NCI-H1092 (cell line): ENCODE measurements around the gene COPZ2.
A peak's percentile ranks its signal among the peaks of the same experiment; 100 is the strongest.
"Not testable (repeated sequence)": the region's sequence is repeated elsewhere in the genome, so short reads cannot be mapped to it uniquely, and the experiment has no call there.

Experiments
- DNase-seq: peaks from one replicate; lab custom pipeline; 2025; lab: John Stamatoyannopoulos, UW

The COPZ2 gene, protein sequence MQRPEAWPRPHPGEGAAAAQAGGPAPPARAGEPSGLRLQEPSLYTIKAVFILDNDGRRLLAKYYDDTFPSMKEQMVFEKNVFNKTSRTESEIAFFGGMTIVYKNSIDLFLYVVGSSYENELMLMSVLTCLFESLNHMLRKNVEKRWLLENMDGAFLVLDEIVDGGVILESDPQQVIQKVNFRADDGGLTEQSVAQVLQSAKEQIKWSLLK

DNA sequence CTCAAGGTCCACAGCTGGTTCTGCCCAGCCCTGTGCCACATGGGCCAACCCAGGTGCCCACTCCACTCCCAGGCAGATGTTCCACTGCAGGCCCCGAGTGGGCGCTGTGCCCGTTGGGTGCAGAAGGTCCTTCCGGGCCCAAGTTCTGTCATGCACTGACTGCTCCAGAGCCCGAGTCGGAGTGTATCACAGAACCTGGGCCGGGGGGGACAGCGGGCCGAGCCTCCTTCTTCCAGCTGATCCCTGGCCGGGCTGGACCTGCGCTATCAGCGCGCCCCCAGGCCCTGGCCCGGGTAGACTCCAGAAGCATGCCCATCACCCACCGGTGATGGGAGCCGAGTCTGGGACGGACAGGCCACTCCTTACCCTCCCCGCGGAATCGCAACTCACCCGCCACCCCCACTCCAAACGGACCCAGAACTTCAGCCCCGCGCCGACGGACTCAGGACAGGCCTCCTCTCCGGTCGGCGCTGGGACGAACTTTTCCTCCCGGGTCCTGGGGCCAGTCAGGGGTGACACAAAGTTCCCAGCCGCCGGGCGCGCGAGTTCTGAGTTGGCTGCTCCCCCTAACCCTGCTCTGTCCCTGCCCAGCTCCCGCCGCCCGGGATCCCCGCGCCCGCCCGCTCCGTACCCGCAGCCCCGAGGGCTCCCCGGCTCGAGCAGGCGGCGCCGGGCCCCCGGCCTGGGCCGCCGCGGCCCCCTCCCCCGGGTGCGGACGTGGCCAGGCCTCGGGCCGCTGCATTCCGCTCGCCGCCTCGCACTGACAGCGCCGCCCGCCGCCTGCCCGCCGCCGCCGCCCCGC, at the start of gene COPZ2:
Gene COPZ2, minus strand, starts transcription at position 762 of the 802 bp plus-strand sequence. Its CDS starts 20 bp downstream, at position 742.
- DNase-seq: no peak

DNA sequence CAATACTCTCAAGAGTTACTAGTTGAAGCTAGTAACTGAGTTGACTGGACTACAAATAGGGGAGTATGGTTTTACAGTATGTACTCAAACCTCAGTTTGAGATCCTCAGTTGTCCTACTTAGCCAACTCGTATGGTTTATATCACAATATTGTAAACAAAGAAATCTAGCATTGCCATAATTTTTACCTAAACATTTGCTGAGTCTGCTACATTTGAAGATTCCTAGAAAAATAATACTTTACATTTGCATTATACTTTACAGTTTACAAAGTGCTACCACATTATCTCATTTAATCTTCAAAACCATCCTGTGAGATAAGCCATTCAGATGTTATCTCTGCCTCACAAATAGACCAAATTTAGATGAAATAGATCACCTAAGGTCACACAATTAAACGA, 47.3 kb upstream of the COPZ2 start:
- DNase-seq: no peak

DNA sequence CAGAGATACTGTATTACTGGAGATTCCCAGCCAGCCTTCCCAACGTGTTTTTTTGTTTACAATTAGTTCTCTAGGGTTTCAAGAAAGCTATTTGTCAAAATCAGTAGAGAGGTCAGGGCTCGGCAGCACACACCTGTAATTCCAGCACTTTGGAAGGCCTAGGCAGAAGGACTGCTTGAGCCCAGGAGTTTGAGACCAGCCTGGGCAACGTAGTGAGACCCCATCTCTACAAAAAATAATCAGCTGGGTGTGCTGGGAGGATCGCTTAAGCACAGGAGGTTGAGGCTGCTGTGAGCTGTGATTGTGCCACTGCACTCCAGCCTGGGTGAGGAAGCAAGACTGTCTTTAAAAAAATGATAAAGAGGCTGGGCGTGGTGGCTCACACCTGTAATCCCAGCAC, 44.3 kb upstream of the COPZ2 start:
- no peak for DNase-seq

DNA sequence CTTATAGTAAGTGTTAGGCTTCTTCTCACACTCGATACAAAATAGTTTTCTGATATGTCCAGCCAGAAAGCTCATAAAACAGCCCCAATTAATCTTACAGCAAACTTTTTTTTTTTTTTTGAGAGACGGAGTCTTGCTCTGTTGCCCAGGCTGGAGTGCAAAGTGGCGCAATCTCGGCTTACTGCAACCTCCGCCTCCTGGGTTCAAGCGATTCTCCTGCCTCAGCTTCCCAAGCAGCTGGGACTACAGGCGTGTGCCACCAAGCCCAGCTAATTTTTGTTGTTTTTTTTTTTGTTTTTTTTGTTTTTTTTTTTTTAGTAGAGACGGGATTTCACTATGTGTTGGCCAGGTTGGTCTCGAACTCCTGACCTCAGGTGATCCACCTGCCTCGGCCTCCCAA, 39.6 kb upstream of the COPZ2 start:
- not testable (repeated sequence) for DNase-seq

DNA sequence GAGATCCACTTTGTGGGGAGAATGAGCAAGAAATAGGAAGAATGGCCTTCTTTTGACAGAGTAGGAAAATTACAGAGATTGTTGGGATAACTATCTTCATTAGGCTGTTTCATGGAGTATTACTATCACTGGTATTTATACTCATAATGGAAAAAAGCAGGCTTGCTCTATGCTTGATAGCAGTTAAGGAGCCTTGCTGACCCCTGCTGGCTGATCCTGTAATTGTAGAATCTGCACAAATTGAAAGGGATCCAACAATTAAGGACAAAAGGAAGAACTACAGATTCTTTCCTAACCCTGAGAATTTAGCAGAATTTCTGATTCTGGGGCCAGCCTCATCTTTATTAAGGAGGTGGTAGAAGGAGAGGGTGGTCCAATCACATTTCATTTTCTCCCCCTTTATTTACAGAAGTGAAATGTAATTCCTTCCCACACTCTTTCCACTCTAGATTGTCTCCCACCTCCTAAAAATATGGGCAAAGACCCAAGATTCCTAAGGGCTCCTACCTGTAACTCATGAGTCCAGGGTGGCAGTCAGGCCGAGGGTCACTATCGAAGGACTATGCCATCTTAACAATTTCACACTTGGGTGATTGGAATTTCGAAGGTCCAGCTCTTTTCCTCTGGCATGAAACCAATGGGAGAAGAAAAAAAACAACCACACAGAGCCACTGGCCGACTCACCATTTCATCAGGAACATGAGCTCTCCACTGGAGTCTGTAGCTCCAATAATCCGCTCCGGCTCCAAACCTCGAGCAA, 36.9 kb upstream of the COPZ2 start:
- DNase-seq: peak; percentile 52

DNA sequence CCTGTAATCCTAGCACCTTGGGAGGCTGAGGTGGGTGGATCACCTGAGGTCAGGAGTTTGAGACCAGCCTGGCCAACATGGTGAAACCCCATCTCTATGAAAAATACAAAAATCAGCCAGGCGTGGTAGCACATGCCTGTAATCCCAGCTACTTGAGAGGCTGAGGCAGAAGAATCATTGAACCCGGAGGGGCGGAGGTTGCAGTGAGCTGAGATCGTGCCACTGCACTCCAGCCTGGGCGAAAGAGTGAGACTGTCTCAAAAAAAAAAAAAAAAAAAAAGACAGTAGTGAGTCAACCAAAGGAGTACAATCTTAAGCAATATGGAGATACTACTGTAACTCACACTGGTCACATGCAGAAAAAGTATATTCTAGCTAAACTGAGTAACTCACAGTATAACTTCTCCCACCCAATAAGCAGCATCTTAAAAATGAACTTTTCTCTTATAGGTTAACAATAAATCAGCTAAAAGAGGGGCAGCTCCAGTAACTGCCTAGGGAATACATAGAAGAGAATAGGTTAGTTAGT, 36.0 kb upstream of the COPZ2 start:
- DNase-seq: not testable (repeated sequence)

DNA sequence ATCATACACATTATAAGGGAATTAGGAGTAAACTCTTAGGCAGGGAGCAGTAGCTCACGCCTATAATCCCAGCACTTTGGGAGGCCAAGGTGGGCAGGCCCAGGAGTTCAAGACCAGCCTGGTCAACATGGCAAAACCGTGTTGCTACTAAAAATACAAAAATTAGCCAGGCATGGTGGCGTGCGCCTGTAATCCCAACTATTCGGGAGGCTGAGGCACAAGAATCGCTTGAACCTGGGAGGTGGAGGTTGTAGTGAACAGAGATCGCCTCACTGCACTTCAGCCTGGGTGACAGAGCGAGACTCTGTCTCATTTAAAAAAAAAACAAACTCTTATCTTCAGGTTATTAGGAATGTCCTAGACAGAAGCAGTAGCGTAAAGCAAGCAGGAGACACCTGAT, 35.2 kb upstream of the COPZ2 start:
- not testable (repeated sequence) for DNase-seq

DNA sequence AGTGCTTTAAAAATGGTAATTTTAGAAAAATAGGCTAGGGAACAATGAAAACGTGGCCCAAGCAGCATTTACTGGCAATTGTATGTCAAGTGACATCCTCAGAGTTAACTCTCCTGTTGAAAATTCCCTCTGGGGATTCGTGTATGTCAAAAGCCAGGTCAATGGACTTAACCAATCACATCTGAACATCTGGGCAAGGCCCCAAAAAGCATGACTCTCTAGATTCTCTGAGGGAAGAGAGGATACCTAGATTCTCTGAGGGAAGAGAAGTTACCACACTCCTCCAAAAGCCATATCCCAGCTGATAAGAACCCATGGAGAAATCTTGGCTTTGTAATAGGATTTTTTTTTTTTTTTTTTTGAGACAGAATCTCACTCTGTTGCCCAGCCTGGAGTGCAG, 34.1 kb upstream of the COPZ2 start:
- no peak for DNase-seq

DNA sequence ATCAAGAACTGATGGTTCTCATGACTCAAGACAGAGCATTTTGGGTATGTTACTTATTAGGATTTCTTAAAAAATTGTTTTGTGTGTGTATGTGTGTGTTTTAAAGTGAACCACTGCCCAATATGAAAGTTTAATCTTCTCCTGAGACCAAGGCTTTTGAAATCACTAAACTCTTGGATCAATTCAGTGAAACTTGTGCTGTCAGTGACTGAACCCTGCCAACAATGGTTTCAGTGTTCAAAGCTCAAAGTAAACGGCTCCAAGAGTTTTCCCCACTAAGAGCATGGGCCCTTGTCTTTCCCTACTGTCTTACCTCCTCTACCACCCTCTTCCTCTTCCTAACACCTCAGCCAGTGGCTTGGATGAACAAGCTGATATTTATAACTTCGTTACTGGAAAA, 32.6 kb upstream of the COPZ2 start:
- no peak for DNase-seq

DNA sequence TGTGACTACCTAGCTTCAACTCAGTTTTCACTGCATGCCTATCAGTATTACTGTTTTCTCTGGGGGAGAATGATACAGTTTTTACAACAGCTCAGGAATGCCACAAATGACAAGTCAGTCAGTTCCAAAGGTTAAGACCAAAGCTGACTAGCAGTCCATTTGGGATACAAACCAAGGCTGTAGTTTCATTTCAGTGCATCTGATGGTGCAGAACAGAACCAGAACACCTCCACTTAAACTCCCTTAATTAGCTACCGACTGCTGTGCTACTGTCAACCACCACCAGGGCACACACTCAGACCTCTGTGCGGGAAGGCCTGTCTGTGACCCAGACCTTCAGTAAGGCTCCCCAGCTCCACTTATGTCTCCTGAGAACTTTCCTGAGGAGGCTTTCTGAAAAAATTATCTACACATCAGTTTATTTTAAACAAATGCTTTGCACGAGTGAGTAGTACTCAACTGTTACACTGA, 30.9 kb upstream of the COPZ2 start:
- DNase-seq: no peak

DNA sequence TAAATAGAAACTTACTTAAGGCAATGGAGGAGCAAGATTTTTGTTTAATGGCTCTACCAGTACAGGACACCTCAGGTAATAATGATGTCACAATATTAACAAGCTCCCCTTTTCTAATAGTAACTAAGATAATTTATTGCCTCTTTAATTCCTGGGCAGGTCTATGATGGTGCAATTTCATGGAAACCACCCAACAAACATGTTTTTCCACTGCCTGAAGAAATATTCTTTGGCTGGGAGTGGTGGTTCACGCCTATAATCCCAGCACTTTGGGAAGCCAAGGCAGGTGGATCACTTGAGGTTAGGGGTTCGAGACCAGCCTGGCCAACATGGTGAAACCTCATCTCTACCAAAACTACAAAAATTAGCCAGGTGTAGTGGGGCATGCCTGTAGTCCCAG, 30.2 kb upstream of the COPZ2 start:
- DNase-seq: not testable (repeated sequence)

DNA sequence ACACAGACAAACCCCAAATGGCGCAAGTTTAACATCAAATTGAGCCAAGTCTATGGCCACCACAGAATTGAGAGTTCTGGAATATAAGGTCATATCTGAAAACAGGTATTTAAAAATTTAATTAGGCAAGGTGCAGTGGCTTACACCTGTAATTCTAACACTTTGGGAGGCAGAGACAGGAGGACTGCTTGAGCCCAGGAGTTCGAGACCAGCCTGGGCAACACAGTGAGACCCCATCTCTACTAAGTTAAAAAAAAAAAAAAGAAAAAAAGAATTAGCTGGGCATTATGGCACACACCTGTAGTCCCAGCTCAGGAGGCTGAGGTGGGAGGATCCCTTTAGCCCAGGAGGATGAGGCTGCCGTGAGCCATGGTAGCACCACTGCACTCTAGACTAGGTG, 29.6 kb upstream of the COPZ2 start:
- DNase-seq: no peak

DNA sequence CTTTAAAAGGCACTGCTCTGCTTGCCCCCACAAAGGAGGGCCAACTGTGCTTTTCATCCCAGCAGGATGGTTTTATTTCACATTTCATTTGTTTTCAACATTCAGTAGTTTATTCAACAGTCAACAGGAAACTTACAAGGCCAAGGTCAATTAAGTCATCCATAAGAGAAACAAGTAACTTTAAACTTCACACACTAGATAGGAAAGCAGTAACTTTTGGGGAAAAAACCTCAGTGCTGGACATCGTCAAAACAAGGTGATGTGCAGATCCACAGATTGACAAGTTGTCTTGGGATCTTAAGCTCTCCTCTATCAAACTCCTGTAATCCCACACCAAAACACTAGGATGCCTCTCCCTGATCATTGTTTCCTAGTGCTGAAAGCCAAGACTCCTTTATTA, 29.1 kb upstream of the COPZ2 start:
- DNase-seq: no peak

DNA sequence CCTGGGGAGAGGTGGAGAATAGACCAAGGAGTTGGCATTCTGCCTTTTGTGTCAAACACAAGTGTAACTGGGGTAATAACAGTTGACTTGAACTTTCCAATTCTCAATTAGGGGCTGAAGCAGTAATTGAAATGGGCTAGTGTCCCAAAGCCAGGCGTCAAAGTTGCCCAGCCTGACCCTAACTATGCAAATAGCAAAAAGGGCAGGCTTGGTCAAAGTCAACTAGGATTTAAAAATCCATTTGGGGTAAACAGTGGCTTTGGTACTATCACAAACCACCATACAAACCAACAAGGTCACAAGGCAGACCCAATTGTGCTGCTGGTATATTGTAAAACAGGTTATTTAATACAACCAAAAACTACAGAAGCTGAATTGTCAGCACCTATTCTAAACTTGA, 28.6 kb upstream of the COPZ2 start:
- no peak for DNase-seq

DNA sequence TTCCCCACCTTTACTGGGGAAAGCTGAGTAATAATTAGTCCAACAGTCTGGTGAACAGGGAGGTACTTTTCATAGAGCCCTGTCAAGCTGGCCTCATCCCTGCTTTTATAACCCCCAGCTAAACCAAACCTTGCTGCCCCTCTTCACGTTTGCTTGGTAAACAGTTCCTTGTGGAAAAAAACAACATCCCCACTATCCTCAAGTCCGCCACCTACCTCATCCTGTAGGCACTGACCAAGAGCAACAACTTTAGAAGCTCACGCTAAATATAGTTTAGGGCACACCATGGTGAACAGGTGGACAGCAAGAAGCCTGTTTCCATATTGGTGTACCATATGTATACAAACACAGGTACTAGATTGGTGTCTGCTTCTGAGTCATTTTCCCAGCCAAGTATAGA, 27.0 kb upstream of the COPZ2 start:
- no peak for DNase-seq

DNA sequence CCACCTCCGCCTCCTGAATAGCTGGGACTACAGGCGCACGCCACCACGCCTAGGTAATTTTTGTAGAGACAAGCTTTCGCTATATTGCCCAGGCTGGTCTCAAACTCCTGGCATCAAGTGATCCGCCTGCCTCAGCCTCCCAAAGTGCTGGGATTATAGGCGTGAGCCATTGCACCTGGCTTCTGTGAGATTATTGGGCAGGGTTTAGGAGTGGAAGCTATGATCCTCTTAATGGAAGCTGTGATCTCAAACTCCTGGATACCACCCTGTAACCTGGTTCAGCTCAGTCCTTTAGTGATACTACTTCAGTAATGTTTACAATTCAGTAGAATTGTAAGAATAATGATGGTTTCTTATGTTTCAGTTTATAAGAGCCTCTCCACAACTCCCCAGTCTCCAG, 24.7 kb upstream of the COPZ2 start:
- DNase-seq: no peak

DNA sequence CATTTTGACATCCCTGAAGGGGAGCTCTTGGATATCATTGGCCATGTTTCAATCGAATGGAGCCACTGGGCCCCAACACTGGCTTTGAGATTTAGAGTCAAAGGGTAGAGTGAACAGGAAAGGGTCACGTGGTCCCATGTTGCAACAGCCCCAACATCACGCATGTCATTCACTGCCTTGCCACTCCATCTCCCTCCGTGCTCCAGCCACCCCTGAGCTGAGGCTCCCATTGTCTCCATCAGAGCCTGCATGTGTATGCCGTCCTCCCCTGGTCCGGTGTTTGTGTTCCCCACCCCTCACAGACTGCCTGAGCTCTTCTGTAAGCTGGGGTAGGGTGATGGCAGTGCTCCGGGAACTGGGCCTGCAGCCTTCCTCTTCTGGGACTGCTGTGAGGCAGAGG, 22.7 kb upstream of the COPZ2 start:
- DNase-seq: no peak

DNA sequence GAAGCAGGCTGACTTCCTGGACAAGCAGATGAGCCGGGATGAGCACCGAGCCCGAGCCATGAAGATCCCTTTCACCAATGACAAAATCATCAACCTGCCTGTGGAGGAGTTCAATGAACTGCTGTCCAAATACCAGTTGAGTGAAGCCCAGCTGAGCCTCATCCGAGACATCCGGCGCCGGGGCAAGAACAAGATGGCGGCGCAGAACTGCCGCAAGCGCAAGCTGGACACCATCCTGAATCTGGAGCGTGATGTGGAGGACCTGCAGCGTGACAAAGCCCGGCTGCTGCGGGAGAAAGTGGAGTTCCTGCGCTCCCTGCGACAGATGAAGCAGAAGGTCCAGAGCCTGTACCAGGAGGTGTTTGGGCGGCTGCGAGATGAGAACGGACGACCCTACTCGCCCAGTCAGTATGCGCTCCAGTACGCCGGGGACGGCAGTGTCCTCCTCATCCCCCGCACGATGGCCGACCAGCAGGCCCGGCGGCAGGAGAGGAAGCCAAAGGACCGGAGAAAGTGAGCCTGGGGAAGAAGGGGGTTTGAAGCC, 21.6 kb upstream of the COPZ2 start:
- no peak for DNase-seq

DNA sequence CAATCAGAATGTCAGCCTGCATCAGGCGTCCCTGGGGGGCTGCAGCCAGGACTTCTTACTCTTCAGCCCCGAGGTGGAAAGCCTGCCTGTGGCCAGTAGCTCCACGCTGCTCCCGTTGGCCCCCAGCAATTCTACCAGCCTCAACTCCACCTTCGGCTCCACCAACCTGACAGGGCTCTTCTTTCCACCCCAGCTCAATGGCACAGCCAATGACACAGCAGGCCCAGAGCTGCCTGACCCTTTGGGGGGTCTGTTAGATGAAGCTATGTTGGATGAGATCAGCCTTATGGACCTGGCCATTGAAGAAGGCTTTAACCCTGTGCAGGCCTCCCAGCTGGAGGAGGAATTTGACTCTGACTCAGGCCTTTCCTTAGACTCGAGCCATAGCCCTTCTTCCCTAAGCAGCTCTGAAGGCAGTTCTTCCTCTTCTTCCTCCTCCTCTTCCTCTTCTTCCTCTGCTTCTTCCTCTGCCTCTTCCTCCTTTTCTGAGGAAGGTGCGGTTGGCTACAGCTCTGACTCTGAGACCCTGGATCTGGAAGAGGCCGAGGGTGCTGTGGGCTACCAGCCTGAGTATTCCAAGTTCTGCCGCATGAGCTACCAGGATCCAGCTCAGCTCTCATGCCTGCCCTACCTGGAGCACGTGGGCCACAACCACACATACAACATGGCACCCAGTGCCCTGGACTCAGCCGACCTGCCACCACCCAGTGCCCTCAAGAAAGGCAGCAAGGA, 21.0 kb upstream of the COPZ2 start:
- DNase-seq: no peak

DNA sequence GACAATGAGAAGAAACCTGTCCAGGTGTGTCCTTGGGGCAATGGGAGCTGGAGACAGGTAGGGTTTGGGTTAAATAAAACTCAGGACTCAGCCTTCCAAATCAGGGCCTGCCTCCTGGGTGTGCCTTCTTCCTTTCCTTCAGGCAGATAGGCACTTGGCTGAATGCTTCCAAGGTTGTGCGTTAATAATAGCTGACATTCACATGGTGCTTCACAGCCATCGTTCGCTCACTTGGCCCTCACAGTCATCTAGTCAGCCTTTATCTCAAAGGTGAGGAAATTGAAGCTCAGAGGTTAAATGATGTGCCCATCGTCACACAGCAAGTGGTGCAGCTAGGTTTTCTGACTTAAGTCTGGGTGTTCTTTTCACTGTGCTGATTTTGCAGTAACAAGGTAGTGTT, 20.0 kb upstream of the COPZ2 start:
- DNase-seq: no peak

DNA sequence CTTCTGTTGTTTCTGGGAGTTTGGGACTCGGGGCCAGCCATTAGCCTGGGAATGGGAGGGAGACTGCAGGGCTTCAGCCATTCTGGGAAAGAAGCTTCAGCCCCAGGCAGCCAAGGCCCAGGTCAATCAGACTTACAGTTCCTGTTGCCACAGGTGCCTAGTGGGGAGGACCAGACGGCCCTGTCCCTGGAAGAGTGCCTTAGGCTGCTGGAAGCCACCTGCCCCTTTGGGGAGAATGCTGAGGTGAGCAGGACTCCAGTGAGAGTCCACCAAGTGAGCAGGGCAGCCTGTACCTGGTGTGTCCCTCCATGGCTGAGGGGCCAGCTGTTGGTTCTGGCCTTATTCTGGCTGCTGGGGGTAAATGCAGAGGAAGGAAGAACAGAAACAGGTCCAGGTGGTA, 19.3 kb upstream of the COPZ2 start:
- DNase-seq: no peak
